Smooth muscle cell (in vitro differentiated cells): ENCODE results near the gene SPAG16. TPM values are rescaled to one million over a fixed set of nuclear protein-coding genes. Genes with fewer than 3 reads are reported as not detected.

Experiments
- DNase-seq: peaks from one replicate; lab custom pipeline; 2025; ENCODE audit not compliant: unreplicated experiment; lab: John Stamatoyannopoulos, UW
- H2AFZ ChIP-seq: fragments of 200-600 bp; sonication (generic); 2 replicates; pipeline ENCODE4 v1.6.0; 2016; ENCODE audit warnings: antibody characterized with exemption, low read depth, mild to moderate bottlenecking
- H3F3A ChIP-seq: fragments of 200-600 bp; sonication (generic); 2 replicates; pipeline ENCODE4 v1.6.0; 2017; ENCODE audit warnings: antibody characterized with exemption, low read depth
- H3K27ac ChIP-seq: fragments of 200-600 bp; sonication (generic); 2 replicates; pipeline ENCODE4 v1.5.1; 2016; ENCODE audit warnings: low read depth, mild to moderate bottlenecking
- H3K27me3 ChIP-seq: fragments of 200-600 bp; sonication (generic); 2 replicates; pipeline ENCODE4 v1.6.1; 2016; ENCODE audit warnings: low read depth, mild to moderate bottlenecking
- H3K36me3 ChIP-seq: fragments of 200-600 bp; sonication (generic); 2 replicates; pipeline ENCODE4 v1.5.1; 2016; ENCODE audit warnings: low read depth
- H3K4me1 ChIP-seq: fragments of 200-600 bp; sonication (generic); 2 replicates; pipeline ENCODE4 v1.5.1; 2016; ENCODE audit warnings: low read depth
- H3K4me2 ChIP-seq: fragments of 200-600 bp; sonication (generic); 2 replicates; pipeline ENCODE4 v1.6.0; 2016; ENCODE audit warnings: mild to moderate bottlenecking
- H3K4me3 ChIP-seq: fragments of 200-600 bp; sonication (generic); 2 replicates; pipeline ENCODE4 v1.5.1; 2016; ENCODE audit warnings: mild to moderate bottlenecking
- H3K79me2 ChIP-seq: fragments of 200-600 bp; sonication (generic); 2 replicates; pipeline ENCODE4 v1.6.0; 2016; ENCODE audit warnings: low read depth, mild to moderate bottlenecking
- H3K9ac ChIP-seq: fragments of 200-600 bp; sonication (generic); 2 replicates; pipeline ENCODE4 v1.6.0; 2016; ENCODE audit warnings: low read depth
- H3K9me3 ChIP-seq: fragments of 200-600 bp; sonication (generic); replicated peaks from 2 replicates; pipeline ENCODE4 v1.5.1; 2016; ENCODE audit warnings: low read depth
- H4K20me1 ChIP-seq: fragments of 200-600 bp; sonication (generic); 2 replicates; pipeline ENCODE4 v1.6.0; 2016; ENCODE audit warnings: low read depth
- CTCF ChIP-seq: fragments of 200-600 bp; sonication (generic); IDR thresholded peaks from 2 replicates; pipeline ENCODE4 v1.5.1; 2017; ENCODE audit warnings: borderline replicate concordance, mild to moderate bottlenecking, antibody characterized with exemption; ENCODE audit not compliant: insufficient read depth, poor library complexity, severe bottlenecking
- WGBS: methylation state at CpG from one replicate; pipeline ENCODE4 v1.1.7; 2016; ENCODE audit warnings: low lambda C conversion rate; 5-methylcytosine and 5-hydroxymethylcytosine counted together
- polyA plus RNA-seq: library from polyadenylated mRNA; unstranded; fragments of >200 nt; fragmentation: Nextera tagmentation; extraction: Ambion mirVana; gene quantifications from 2 replicates; pipeline ENCODE4 v1.2.1, GENCODE V29; 2016
- total RNA-seq: library from RNA; depleted of rRNA; stranded (reverse); fragments of >200 nt; gene quantifications from 2 replicates; pipeline ENCODE4 v1.2.3, GENCODE V29; 2014

SPAG16 gene
- total and polyA plus RNA-seq, 2 experiments from 2014 or later, result 32.1 to 40.6 TPM

GRCh38 chr2:213306316-213306942 is 22.2 kb downstream of the SPAG16 start:
- no peak overlapping the region for H3K9ac ChIP-seq
- DNase-seq, result no peak
- H3K36me3 ChIP-seq, result peaks cover 35% of the 10 kb centered on the region
- WGBS, result 84% methylated on average over 3 of the region's 3 CpGs
- no peaks in the 10 kb centered on the region for H3F3A ChIP-seq
- H3K4me1 ChIP-seq, result no peaks in the 10 kb centered on the region
- peaks cover 25% of the 10 kb centered on the region for H3K9me3 ChIP-seq
- no peaks in the 10 kb centered on the region for H3K79me2 ChIP-seq
- no peaks in the 10 kb centered on the region for H3K27me3 ChIP-seq
- TF ChIP-seq CTCF, result no peak
- H3K4me3 ChIP-seq, result no peak overlapping the region
- no peak overlapping the region for H2AFZ ChIP-seq
- H4K20me1 ChIP-seq, result no peaks in the 10 kb centered on the region
- H3K4me2 ChIP-seq, result no peak overlapping the region
- H3K27ac ChIP-seq, result no peak overlapping the region

DNA sequence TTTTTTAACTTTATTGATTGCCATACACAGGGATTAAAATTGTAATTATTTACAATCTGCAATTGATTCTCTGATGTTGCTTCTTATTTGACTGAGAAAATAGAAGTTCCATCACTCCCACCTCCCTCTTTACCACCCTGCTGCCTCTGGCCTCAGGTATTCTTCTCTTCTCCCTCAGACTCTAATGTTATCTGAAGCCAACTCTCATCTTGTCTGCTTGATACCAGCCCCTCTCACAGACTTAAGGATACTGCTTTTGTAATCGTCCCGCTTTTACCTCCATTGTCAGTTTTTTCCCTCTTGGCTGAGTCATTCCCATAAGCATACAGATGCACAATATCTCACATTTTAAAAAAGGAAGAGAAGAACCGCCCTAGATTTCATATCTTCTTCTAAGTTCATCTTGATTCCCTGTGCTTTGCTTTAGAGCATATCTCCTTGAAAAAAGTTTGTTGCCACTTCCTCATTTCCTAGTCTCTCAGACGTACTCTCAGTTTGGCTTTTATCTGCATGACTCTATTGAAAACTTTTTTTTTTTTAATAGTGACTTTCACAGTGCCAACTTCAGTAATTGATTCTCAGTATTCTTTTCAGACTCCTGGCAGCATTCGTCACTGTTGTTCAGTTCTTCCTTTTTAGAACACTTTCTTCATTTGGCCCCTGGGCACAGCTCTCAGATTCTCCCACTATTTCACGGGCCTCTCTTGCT is 31.1 kb downstream of the SPAG16 start:
- Histone ChIP-seq H3K36me3 (peaks cover 21% of the 10 kb centered on the region), H3K79me2 (no peaks in the 10 kb centered on the region), H3F3A (no peaks in the 10 kb centered on the region), H4K20me1 (no peaks in the 10 kb centered on the region), H3K27ac (no peak overlapping the region), H3K4me3 (no peak overlapping the region), H3K27me3 (no peaks in the 10 kb centered on the region), H2AFZ (no peak overlapping the region), H3K4me1 (no peaks in the 10 kb centered on the region), H3K9ac (no peak overlapping the region), H3K4me2 (no peak overlapping the region), H3K9me3 (no peaks in the 10 kb centered on the region)
- no peak for TF ChIP-seq CTCF
- 93% methylated on average over 6 of the region's 6 CpGs for WGBS
- no peak for DNase-seq

- no peak overlapping the region for H3K4me2 ChIP-seq
- H3K9ac ChIP-seq, result no peak overlapping the region
- no peak for TF ChIP-seq CTCF
- no peak overlapping the region for H2AFZ ChIP-seq
- H3K4me3 ChIP-seq, result no peak overlapping the region
- H3F3A ChIP-seq, result no peaks in the 10 kb centered on the region
- H3K27ac ChIP-seq, result peak overlapping the region; percentile 29
- WGBS, result 84% methylated on average over 3 of the region's 3 CpGs
- H3K36me3 ChIP-seq, result peaks cover 21% of the 10 kb centered on the region
- no peaks in the 10 kb centered on the region for H3K4me1 ChIP-seq
- H3K79me2 ChIP-seq, result no peaks in the 10 kb centered on the region
- H4K20me1 ChIP-seq, result no peaks in the 10 kb centered on the region
- DNase-seq, result no peak
- H3K9me3 ChIP-seq, result no peaks in the 10 kb centered on the region
- no peaks in the 10 kb centered on the region for H3K27me3 ChIP-seq
These were observed 31.9 kb downstream of the SPAG16 start for GRCh38 chr2:213316001-213316735.
